Fibroblast of lung (primary cell): ENCODE results near the gene VPS29.

Source experiments
- CTCF ChIP-seq, 2 donors: IDR thresholded peaks in 1 of 2; conservative IDR thresholded peaks in 1 of 2; 1 replicate in 1 of 2; 2 replicates in 1 of 2; pipeline ENCODE4 v1.5.1; 2011 to 2012; ENCODE audit warnings: low read length in 2 of 2, control low read depth in 1 of 2, inconsistent platforms in 1 of 2, low read depth in 1 of 2, mild to moderate bottlenecking in 1 of 2
- EZH2 ChIP-seq: IDR thresholded peaks from 2 replicates; pipeline ENCODE4 v1.5.1; 2012; ENCODE audit warnings: low read length, control low read depth, mild to moderate bottlenecking; ENCODE audit errors: missing control alignments

- no peak for TF ChIP-seq CTCF (conservative IDR thresholded peaks at IDR 0.05 in 1 of 2, IDR thresholded peaks at IDR 0.05 in 1 of 2; ENCODE audit: low read depth in 1 of 2, low read length in 2 of 2)
- no peak for TF ChIP-seq EZH2
Observed at GRCh38 chr12:110537605-110538409, 35.9 kb upstream of the VPS29 start.
